GM18517 (cell line): ENCODE data around the gene CALY.
A peak's percentile ranks its signal among the peaks of the same experiment; 100 is the strongest.

Experiments
- ATAC-seq: cut with Tn5 transposase; IDR thresholded peaks from one replicate; pipeline ENCODE4 v1.9.1; 2021; ENCODE audit warnings: mild to moderate bottlenecking, moderate library complexity; ENCODE audit not compliant: unreplicated experiment

Gene CALY

GRCh38 chr10:133312769-133313145 lies 23.9 kb downstream of the CALY start:
- no peak for ATAC-seq

GRCh38 chr10:133312016-133312768 lies 24.5 kb downstream of the CALY start:
- no peak for ATAC-seq

- ATAC-seq = no peak
Observed at GRCh38 chr10:133311570-133311969, 25.1 kb downstream of the CALY start.

GRCh38 chr10:133310789-133311188 lies 25.9 kb downstream of the CALY start:
- no peak for ATAC-seq

GRCh38 chr10:133310399-133310755 lies 26.3 kb downstream of the CALY start:
- no peak for ATAC-seq

- ATAC-seq = no peak
Observed at GRCh38 chr10:133309720-133310398, 26.8 kb downstream of the CALY start.

- ATAC-seq = peak; percentile 83
Observed at GRCh38 chr10:133309100-133309719, 27.5 kb downstream of the CALY start.

- ATAC-seq = peak; percentile 81
Observed at GRCh38 chr10:133308421-133309099, 28.1 kb downstream of the CALY start, which contains the start of the genes TUBGCP2 and ZNF511. Gene TUBGCP2, minus strand, starts transcription at chr10:133308872. Its CDS starts 5,931 bp downstream, at chr10:133302941. Gene ZNF511, plus strand, starts transcription at chr10:133308914. Its CDS starts 30 bp downstream, at chr10:133308944.

- ATAC-seq = peak; percentile 39
Observed at GRCh38 chr10:133307776-133308420, 28.8 kb downstream of the CALY start.

- no peak for ATAC-seq
Observed at GRCh38 chr10:133306941-133307379, 29.7 kb downstream of the CALY start.

- no peak for ATAC-seq
Observed at GRCh38 chr10:133306097-133306476, 30.6 kb downstream of the CALY start.

- no peak for ATAC-seq
Observed at GRCh38 chr10:133303206-133303605, 33.5 kb downstream of the CALY start.

- no peak for ATAC-seq
Observed at GRCh38 chr10:133302230-133302629, 34.5 kb downstream of the CALY start.

- ATAC-seq = no peak
Observed at GRCh38 chr10:133299738-133300137, 37.0 kb downstream of the CALY start.

GRCh38 chr10:133299224-133299623 lies 37.5 kb downstream of the CALY start:
- ATAC-seq = no peak

- no peak for ATAC-seq
Observed at GRCh38 chr10:133298466-133298865, 38.2 kb downstream of the CALY start.

- no peak for ATAC-seq
Observed at GRCh38 chr10:133297504-133297903, 39.2 kb downstream of the CALY start.

GRCh38 chr10:133295426-133296320 lies 41.0 kb downstream of the CALY start:
- ATAC-seq = no peak

- no peak for ATAC-seq
Observed at GRCh38 chr10:133294189-133294588, 42.5 kb downstream of the CALY start.

- no peak for ATAC-seq
Observed at GRCh38 chr10:133293810-133294119, 42.9 kb downstream of the CALY start.
